Activated T-cell treated with anti-CD3 and anti-CD28 coated beads for 1 hour (primary cell): ENCODE data around the gene CPXM2.

Experiments used
- DNase-seq: peaks from one replicate; pipeline ENCODE4 v3.0.0-alpha.2; 2020; ENCODE audit warnings: low read depth

CPXM2 gene

DNA sequence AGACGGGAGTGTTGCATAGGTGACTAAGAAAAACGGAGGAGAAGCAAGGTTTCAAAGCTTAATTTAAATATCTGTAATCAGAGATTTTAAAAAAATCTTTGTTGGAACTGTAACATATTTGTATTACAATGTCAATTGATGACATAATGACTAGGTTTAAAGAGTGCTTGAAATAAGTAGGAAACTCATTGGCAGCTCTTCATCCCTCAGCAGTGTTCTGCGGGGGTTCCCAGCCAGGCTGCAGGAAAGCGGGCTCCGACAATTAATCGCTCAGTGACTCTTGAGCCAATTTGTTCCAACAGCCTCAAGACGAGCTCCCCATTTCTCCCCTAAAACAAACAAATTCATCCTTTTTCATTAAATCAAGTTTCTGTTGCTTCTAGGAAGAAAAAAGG is 22.6 kb downstream of the CPXM2 start:
- no peak for DNase-seq

DNA sequence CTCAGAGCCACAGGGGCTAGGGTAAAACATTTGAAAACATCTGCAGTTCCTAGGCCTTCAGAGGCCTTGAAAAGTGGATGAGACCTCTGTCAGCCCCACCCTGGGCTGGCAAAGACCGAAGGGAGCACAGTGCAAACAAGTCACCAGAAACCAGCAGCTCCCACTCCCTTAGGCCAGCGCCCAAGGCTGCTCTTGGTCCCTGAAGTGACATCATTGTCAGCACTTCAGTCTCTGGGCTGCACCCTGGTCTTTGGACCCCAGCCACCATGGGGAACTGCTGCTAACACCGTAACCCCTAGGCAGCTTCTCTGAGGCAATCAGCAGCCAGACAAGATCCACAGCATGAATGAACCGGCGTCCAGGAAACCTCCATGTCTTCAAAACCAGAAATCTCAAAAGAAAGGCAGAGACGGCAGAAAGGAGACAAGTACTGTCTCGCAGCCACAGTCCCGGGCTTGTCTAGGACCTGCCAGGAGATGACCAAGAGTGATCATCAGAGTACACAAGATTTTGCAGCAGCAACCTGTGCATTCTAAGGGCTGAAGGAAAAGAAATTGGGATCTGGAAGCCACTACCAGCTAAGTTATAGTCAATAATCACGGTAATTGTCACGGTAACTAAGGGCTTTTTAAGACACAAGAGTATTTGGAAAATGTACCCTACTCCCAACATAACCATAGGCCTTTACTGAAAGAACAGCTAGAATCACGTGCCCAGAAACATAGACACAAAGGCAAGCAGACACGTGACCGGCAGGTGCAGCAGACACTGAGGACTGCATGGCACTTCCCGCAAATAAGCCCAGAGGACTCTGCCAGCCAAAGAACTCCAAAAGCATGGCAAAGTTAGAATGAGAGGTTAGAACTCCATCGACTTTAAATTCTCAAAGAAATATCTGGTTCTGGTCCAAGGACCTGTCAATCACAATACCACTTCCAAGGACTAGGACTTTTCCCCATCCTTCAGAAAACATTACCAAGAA is 23.3 kb downstream of the CPXM2 start:
- DNase-seq, result no peak

DNA sequence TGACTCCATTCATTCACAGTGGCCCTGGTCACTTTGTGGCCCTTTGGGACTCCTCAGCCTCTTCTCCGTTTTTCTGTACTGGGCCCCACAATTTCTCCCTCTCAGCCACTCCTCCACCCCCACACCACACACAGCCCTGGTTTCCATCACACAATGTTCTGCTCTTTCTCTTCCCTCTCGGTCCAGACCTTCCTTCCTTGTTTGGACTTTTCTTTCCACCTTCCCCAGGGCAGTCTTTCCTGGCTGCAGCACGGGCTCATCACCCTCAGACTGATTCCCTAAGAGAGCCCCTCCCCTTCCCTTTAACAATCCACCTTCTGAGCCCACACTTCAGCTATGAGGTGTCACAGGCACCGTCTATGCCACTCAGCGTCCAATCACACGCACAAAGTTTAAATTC is 25.7 kb downstream of the CPXM2 start:
- DNase-seq, result no peak

DNA sequence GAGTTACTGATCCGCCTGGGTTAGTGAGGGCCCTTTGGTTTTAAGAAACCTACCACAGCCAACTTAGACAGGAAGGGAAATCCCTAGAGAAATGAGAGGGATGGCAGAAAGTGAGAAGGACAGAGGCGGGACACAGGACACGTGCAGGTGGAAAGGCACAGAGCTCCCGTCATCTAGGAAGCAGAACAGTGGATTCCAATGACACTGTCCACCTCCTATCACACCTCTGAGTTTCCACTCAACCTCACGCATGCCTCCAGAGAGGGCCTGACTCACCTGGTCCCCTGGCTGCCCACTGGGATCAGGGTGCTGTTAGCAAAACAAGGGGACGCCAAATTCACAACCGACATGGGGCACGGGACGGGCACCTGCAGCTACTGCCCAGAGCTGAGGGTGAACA is 26.3 kb downstream of the CPXM2 start:
- no peak for DNase-seq

DNA sequence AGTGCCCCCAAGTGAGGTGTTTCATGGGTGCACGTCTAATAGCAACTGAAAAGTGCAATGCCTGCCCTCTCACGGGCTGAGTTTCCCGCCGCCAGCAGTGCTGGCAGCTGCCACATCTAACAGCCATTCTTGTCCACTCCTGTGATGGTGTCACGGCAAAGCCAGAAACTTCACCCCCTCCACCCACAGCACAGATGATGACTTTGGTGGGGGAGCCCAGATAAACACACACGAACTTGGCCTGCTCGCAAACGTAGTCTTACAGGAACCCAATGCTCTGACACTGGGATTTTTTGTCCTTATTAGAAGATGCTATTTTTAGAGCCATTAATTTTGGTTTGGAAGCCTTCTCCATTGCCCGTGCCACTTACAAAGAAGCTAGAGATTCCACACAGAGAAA is 26.7 kb downstream of the CPXM2 start:
- no peak for DNase-seq

GRCh38 chr10:123863721-123864482 is 27.7 kb downstream of the CPXM2 start:
- DNase-seq, result no peak

- DNase-seq, result no peak
Measured at GRCh38 chr10:123863183-123863575, 28.4 kb downstream of the CPXM2 start.

- DNase-seq, result no peak
Measured at GRCh38 chr10:123862421-123863182, 29.0 kb downstream of the CPXM2 start.

DNA sequence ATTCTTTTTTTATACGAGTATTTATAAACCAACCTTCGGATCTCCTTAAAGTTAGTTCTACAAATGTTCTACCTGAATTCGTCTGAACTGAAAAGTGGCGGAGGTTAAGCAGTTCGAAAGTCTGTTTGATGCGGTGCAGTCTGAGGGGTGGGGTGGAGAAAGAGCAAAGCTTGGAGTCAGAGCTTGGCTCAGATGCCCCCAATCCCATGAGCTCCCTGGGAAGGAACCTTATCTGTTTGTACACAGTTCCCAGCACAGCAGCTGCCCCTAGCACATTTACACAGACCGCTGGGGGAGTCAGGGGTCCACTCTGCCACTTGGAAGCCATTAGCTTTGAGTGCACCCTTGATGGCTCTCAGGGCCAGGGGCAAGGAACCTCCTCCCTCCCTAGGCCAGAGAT is 30.8 kb downstream of the CPXM2 start:
- DNase-seq, result no peak

GRCh38 chr10:123860209-123860608 is 31.4 kb downstream of the CPXM2 start:
- DNase-seq, result no peak

- DNase-seq, result no peak
Measured at GRCh38 chr10:123859653-123860050, 32.0 kb downstream of the CPXM2 start.

GRCh38 chr10:123858907-123859652 is 32.5 kb downstream of the CPXM2 start:
- DNase-seq, result no peak

DNA sequence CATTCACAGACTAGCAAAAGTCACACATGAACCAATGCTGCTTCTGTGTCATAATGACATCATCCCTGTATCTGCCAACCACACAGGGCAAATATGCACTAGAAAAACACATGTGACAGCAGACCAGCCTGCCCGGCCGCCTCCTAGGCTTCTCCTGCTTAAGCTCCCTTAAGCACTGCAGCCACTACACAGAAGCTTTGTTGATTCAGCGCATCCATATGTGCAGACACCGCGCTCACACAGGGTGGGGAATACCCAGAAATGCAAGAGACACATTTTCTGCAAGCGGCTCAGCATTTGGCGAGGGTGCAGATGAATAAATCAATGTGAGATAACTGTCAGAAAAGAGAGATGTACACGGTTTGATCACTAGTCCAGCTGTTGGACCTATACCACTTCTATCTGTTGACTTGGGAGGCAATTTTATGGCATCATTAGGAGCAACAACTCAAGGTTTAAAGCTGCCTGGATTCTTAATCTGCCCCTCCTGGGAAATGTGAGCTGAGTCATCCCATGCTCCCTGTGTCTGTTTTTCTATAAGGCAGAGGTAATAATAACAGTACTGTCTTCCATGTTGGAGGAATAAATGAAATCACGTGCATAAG is 33.4 kb downstream of the CPXM2 start:
- DNase-seq, result no peak

- DNase-seq, result no peak
Measured at GRCh38 chr10:123857616-123858015, 34.0 kb downstream of the CPXM2 start.

DNA sequence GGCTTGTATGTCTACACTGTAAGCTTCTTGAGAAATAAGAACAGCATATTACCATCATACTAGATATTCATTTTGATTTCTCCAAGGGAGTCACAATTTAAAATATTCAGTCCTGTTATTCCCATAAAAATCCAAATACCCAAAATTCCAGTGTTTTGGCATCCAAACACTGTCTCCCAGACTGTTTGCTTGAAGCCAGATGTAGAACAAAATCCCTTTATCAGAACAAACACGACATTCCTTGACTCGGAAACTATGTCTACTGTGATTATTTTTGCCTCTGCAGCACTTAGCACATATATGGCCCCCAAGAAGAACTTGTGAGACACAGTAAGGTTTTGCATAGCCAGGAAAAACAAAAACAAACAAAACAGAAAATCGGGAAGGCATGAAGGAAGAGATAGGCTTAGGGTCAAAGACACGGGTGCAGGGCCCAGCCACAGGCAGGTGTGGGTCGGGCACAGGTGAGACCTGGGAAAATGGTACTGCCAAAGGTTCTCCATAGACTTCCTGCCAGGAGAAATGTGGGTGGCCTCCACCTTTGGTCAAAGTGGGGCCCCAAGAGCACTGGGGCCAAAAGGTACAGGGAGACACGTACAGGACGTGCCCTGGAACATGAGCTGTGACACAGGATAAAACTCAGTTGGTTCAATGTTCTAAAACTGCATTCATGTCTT is 36.5 kb downstream of the CPXM2 start:
- no peak for DNase-seq

- no peak for DNase-seq
Measured at GRCh38 chr10:123854498-123854897, 37.1 kb downstream of the CPXM2 start.

GRCh38 chr10:123854003-123854402 is 37.6 kb downstream of the CPXM2 start:
- no peak for DNase-seq

DNA sequence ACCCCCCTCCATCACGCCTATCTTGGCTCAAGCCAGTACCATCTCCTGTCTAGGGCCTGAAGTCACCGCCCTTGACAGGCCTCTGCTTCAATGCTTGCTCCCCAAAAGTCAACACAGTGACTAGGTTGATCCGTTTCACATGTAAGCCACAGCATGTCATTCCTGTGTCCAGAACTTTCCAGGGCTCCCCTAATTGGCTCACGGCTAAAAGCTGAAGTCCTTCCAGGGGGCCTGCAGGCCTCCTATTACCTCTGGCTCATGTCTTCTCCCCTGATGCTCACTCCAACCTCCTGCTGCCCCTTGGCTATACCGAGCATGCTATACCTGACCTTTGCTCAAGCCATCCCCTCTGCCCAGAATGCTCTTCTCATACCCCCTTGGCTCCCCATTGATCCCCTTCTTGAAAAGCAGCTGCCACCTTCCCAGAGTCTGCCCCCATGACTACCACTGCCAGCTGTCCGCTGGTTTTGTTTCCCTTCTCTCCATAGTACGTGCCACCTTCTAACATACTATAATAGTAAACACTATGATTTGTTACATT is 39.1 kb downstream of the CPXM2 start:
- no peak for DNase-seq

GRCh38 chr10:123848564-123849457 is 42.8 kb downstream of the CPXM2 start:
- no peak for DNase-seq
